HG02943 (cell line): ENCODE data around the gene RNF26.

Source experiments
- ATAC-seq: cut with Tn5 transposase; IDR thresholded peaks from one replicate; pipeline ENCODE4 v1.9.1; 2021; ENCODE audit warnings: mild to moderate bottlenecking, low read depth, moderate library complexity; ENCODE audit not compliant: unreplicated experiment

The RNF26 gene

DNA sequence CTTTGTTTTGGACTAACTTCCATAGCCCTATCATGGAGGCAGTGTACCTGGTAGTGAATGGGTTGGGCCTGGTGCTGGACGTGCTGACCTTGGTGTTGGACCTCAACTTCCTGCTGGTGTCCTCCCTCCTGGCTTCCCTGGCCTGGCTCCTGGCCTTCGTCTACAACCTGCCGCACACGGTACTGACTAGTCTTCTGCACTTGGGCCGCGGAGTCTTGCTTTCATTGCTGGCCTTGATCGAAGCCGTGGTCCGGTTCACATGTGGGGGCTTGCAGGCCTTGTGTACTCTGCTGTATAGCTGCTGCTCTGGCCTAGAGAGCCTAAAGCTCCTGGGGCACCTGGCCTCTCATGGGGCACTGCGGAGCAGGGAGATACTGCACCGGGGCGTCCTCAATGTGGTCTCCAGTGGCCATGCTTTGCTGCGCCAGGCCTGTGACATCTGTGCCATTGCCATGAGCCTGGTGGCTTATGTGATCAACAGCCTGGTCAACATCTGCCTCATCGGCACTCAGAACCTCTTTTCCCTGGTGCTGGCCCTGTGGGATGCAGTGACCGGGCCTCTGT, 846 bp downstream of the RNF26 start:
- no peak for ATAC-seq

DNA sequence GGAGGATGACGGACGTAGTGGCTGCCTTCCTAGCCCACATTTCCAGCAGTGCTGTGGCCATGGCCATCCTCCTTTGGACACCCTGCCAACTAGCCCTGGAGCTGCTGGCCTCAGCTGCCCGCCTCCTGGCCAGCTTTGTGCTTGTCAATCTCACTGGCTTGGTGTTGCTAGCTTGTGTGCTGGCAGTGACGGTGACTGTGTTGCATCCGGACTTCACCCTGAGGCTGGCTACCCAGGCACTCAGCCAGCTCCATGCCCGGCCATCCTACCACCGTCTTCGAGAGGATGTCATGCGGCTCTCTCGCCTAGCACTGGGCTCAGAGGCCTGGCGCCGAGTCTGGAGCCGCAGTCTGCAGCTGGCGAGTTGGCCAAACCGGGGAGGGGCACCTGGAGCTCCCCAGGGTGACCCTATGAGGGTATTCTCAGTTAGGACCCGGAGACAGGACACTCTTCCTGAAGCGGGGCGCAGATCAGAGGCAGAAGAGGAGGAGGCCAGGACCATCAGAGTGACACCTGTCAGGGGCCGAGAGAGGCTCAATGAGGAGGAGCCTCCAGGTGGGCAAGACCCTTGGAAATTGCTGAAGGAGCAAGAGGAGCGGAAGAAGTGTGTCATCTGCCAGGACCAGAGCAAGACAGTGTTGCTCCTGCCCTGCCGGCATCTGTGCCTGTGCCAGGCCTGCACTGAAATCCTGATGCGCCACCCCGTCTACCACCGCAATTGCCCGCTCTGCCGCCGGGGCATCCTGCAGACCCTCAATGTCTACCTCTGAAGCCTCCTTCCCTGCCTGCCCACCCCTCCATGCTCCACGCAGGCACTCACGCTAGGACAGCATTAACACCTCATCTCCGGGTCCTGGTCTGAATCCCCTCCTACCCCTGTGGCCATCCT, 1.6 kb downstream of the RNF26 start:
- ATAC-seq = no peak

DNA sequence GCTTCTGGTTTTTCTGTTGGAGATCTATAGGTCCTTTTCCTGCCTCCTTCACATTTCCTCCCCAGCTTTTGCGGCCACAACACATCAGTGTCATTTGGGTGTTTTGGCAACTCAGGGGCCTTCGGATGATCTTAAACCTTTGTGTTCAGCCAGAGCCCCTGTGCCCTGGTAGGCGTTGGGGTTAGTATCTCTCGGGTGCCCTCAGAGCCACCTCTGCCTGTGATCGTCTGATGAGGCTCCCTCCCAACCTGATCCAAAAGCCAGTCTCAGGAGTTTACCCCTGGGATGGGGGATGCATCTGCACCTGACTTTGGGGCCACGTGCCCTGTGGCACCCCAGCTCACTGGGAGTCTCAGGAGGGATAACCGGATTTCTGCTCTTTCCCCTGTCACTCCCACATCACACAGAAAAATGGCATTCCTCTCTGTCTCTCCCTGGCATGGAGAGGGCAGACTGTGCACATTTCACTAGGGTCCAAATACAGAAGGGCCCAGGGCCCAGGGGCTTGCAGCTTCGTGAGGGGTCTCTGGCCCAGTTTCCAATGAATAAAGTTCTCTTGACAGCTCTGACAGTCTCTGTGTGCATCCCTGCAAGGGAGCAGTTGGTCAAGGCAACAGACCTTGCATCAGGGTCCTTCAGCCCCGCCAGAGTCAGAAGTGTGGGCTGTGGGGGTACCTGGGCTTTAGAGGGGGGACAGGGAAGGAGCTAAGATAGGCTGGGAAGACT, 2.6 kb downstream of the RNF26 start:
- ATAC-seq = no peak

DNA sequence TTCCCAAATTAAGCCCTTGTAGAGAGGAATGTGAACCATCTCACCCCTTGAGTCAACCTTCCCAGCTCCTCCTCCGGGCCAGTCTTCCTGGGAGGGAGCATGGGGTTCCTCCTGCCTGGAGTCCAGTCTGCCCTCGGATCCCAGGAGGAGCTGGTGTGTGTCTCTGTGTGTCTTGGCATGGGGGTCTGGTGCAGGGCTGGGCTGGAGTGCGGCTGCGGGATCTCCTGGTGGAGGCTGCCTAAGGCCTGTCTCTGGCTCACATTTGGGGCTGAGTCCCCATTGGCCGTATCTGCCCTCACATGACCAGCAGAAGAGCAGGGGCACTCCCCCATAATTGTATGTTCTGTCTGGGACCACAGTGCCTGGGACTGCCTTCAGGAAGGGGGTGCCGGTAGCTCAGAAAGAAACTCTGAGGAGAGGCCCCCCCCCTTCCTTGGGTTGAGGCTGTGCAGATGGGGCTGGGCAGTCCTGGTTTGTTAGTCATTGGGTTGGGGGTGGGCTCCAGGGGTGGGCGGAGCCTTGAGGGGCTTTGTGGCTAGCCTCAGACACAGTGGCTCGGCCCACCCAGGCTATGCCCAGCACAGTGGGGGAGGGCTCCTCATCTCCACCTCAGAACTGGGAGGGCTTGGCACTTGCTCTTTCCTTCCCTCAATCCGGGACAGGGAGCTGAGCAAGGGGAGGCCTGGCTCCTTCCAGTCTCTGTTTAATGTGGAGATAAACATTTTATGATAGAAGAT, 3.4 kb downstream of the RNF26 start:
- no peak for ATAC-seq

DNA sequence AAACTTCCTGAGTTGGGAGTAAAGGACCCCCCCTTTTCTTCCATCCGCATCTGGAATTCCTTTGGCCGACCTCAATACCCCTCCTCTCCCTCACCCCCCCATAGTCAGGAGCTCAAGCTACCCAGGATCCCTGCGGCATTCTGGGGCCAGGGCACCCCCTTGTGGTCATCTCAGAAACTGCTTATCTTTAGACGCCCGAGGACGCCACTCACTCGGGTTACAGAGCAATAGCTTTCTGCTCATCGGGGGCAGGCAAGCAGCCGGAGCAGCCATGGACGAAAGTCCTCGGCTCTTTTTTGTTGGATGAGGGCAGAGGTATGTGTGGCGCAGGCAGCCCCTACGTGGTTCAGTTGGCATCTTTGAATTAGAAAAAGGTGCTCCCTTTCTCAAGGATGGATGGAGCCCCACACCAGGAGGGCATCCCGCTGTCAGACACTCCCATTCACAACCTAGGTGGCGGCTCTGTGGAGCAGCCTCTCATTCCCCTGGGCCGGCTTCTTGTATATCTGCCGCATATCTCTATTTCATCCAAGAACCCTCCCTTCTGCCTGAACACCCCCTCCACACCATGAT, 4.1 kb downstream of the RNF26 start:
- ATAC-seq = no peak

DNA sequence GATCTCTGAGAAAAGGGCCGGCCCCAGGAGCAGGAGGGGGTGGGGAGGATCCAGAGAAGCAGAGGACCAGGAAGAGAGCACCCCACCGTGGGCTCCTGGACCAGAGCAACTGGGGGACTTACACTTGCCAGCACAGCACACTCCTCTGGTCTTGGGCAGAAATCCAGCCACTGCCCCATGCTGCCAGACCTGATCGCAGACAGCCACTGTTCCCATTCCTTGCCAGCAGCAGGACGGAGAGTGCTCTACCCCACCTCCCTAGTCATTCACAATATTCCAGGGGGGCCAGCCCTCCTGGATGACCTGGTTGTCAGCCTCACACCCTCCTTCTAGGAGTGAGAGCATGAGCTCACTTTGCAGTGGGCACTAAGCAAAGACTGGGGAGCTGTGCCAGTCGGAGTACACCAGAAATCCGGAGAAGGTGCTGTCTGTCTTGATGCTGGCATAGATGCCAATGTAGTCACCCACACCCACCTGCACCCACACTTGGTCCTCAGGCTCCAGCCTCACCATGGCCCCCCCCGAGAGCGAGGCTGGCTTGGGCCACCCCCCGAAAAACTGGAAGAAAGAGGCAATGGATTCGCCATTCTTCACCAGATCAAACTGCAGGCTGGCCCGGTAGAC, 4.8 kb downstream of the RNF26 start:
- no peak for ATAC-seq

DNA sequence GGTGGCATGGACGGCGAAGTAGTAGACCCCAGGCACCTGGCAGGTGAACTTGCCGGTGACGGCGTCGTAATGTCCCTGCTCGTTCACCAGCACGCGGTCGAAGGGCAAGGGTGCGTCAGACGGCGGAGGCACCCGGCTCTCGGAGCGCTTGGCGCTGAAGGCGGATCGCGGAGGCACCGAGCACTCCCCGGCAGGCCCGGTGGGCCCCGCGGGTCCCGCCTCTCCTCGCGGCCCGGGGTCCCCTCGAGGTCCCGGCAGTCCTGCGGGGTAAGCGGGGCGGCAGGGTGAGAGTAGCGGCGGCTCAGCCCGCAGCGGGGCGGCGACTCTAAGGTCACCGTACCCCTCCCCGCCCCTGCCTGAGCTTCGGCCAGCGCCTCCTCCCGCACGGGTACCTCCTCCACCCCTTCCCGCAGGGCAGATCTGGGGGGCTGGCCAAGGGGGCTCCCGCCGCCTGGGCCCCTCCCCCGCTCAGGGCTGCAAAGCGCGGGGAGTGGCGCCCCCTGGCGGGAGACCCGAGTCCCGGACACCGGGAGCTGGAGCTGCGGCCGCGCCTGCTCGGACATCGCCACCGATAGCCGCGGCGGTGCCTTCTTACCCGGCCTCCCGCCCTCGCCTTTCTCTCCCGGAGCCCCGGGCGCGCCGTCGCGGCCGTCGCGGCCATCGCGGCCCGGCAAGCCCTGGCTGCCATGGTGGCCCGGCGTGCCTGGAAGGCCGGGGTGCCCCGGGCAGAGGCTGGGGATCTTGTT, 5.4 kb downstream of the RNF26 start:
- ATAC-seq = no peak

DNA sequence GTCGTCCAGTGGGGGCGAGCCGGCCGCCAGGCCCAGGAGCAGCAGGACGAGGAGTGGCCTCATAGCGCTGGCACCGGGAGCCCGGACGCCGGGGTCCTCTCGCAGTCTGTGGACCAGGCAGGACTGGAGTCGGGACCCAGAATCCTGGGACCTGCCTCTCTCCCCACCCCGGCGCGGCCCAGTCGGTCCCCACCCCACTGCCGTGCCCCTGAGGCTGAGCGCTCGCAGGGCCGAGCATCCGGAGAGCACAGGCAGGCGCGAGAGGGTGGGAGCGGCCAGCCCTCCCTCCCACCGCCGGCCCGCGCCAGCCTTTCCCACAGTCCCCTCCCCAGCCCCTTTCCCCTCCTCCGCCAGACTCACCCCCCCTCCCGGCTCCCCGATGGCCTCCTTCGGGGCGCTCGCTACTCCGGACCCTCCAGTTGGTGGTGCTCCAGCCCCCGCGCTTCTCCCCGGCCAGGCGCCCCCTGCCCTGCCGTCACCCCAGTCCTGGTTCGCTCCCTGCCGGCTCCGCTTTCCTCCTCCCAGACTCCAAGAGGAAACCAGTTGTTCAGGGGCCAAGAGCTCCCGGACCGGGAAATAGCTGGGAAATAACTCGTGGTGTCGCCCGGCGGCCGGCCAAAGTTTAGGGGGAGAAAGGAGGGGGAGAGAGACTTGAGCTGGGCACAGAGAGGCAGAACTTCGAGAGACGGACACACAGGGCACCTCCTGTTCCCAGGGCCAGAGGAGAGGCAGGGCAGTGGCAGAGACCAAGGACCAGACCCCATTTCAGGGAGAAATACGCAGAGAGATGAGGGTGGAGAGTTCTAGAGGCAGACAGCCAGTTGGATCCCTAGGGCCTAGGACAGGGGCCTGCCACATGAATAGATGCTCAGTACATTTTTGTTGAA, 6.3 kb downstream of the RNF26 start, which contains the start of gene C1QTNF5:
Gene C1QTNF5 (minus strand): TSS at position 549 of the 887 bp plus-strand sequence. CDS start 486 bp downstream, at position 63.
- ATAC-seq = no peak

DNA sequence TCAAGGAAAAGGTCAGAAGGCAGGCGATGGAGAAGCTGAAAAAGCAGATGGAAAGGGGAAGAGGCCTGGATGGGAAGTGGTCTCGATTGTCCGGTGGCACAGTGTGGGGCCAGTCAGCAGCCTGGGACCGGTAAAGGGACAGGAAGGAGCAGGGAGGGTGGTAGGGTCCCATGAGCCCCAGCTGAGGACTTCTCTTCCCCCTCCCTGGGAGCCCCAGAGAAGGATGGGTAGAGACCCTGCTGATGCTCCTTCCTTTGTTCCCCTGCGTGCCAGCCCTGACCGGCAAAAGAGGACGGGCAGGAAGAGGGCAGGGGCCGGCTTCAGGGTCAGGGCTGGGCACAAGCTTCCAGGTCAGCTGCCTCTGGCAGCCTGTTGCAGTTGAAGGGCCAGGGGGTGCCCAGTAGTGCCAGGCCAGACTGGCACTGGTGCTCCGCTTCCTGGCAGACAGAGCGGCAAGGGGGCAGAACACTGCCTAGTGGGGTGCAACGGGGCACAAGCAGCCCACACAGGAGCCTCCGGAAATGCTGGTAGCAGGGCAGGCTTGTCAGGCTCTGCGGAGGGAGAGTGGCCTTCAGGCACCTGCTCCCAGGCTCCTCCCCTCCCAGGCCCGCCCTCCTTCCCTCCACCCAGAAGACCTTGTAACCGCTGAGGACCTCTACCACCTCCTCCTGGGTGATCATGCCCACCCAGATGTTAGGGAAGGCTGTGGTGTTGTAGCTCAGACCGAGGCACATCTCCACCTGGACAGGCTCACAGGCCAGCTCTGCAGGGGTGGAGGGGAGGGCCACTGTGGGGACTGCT, 7.1 kb downstream of the RNF26 start:
- ATAC-seq = no peak

DNA sequence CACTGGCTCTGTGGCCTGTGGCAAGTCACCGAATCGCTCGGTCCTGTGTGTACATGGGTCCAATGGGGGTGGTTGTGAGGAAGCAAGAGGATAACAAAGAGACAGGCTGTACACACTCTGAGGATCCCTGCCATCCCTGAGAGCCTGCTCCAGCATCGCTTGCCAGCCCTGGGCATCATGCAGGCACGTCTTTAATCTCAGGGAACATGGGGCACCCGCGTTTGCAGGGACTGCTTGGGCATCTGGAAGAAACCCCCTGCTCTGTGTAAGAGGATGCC, 7.6 kb downstream of the RNF26 start:
- ATAC-seq = no peak

DNA sequence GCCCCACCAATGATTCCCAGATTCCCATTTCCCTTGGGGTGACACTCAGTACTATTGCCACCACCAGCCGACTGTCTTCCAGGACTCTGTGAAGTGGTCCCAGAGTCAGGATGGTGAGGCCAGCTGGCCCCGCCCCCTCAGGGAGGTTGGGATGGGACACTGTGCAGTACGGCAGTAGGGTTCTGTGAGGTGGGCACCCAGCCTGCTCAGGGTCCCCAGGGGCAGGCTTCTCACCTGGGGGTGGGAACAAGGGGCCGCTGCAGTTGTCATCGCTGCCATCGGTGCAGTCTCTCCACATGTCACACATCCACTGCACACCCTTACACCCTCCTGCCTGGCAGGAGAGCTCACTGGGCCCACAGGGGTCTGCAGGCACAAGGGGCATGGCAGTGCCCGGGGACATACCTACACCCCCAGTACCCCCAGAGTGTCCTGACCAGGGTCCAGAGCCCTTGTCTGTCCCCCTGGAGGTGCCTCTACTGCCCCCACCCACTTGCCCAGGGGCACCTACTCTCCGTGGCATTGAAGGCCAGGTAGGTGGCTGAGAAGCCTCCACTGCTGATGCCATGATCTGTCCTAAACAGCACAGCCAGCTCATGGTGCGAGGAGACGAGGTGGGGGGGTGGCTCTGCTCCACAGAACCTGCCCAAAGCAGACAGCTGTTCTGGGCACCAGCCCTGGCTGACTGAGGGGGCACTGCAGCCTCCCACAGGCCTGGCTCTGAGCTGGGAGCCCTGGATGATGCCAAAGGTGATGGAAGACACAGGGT, 8.2 kb downstream of the RNF26 start:
- no peak for ATAC-seq

DNA sequence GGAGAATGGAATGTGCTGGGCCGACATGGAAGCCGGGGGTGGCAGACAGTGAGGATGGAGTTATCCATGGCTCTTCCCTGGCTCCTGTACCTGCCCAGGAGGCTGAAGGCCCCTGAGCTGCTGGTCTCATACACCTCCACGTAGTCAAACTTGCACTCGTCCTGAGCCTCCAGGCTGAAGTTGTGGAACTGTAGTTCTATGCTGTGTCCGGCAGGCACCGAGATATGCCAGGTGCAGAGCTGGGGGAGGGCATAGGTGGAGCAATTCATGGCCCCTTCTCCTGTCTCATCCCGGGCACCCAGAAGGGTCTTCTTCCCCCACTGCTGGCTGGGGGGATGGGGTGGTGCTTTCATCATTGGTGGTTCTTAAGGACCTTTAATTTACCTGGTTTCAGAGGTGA, 9.4 kb downstream of the RNF26 start:
- ATAC-seq = no peak

DNA sequence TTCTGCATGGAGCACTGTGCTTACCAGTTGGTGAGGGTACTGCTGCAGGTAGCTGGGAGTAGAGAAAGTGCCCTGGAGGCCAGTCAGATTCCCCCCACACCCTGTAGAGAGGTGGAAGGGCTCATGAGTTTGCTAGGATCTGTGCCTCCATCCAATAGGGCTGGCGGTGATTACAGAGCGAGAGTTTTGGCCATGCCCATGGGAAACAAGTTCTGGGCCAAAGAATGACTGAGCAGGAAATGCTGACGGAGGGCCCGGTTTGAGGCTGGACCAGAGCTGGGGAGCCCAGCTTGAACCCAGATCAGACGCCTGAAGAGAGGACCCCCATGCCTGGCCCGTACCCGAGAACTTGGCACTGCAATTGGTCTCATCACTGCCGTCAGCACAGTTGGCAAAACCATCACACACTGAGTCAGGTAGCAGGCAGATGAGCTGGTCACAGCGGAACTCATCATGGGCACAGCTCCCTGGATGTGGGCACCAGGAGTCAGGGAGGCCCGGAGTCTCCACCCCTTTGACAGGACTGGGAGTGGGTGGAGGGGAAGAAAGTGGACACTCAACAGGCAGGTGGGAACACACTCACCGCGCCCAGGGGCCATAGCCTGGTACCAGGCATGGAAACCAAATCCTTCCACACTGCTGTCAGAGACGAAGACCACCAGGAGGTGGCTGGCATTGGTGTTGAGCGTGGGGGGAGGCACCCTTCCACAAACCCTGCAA, 10.1 kb downstream of the RNF26 start:
- ATAC-seq = no peak

DNA sequence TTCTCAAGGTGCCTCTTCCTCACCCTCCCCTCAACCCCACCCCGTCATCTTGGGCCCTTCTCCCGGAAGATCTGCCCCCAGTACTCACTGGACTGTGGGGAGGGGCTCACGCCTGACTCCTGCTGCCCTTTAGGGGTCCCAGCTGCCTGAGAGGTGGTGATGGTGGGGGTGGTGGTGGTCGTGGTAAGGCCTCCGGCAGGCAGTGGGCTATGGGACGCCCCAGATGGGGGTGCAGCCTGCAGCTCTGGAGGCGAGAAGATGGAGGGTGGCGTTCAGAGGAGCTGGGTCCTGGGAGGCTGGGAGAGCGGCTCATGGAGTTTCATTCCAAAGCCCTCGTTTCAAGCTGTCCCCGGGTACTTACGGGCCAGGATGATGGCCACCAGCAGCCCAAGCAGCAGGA, 11.4 kb downstream of the RNF26 start:
- no peak for ATAC-seq

DNA sequence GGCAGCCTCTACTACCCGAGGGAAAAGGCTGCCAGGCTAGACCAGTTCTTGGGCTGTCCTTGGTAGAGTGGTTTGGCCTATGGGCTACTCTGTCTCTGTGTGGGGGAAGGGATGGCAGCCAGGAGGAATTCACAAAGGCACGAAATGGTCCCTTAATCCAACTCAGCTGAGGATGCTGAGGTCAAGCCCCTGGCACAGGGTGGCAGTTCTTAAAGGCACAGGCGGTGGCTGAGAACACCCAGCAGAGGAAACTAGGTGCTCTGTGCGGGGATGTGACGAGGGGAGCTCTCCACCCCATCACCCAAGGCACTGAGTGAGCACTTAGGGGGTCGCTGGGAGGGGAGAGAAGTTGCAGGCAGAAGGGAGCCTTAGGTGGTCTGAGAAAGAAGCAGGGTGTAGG, 12.3 kb downstream of the RNF26 start, which contains the start of gene MFRP:
Gene MFRP (minus strand): TSS at position 101 of the 400 bp plus-strand sequence. CDS start 192 bp downstream, outside the sequence.
- ATAC-seq = no peak

DNA sequence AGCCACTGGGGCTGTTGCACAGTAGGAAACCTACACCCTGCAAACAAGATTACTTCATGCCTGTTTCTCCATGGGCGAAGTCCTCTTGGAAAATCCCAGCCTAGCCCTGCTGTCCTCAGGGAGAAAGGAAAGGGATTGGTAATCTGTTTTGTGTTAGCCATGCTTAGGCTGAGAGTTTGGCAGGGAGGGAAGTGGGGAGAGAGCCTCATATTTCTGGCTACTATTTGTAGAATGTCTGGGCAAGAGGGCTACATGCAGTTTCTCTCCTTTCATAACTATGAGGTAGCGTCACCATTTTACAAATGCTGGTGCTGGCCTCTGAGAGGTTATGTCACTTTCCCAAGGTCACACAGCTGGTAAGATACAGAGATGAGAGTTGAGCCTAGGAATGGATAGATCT, 12.9 kb downstream of the RNF26 start:
- no peak for ATAC-seq
